NK-92 (cell line): Measurements from ENCODE around the gene CCDC80.
"Not testable (repeated sequence)": the region's sequence is repeated elsewhere in the genome, so short reads cannot be mapped to it uniquely, and the experiment has no call there.

ENCODE experiments used
- DNase-seq: peaks from one replicate; lab custom pipeline; 2025; ENCODE audit not compliant: unreplicated experiment; lab: John Stamatoyannopoulos, UW

CCDC80 gene

GRCh38 chr3:112640930-112641801 is at the start of gene CCDC80:
Gene CCDC80, minus strand, starts transcription at chr3:112641143. Its CDS starts 1,238 bp downstream, at chr3:112639905.
- no peak for DNase-seq

- DNase-seq = no peak
Measured at GRCh38 chr3:112689989-112690388, 49.0 kb upstream of the CCDC80 start.

GRCh38 chr3:112689385-112689784 is 48.4 kb upstream of the CCDC80 start:
- no peak for DNase-seq

- DNase-seq = no peak
Measured at GRCh38 chr3:112688819-112689218, 47.9 kb upstream of the CCDC80 start.

GRCh38 chr3:112688085-112688769 is 47.3 kb upstream of the CCDC80 start:
- DNase-seq = no peak

GRCh38 chr3:112687616-112688015 is 46.7 kb upstream of the CCDC80 start:
- no peak for DNase-seq

- DNase-seq = no peak
Measured at GRCh38 chr3:112687211-112687610, 46.3 kb upstream of the CCDC80 start.

- no peak for DNase-seq
Measured at GRCh38 chr3:112685956-112686799, 45.2 kb upstream of the CCDC80 start.

- DNase-seq = no peak
Measured at GRCh38 chr3:112685420-112685819, 44.5 kb upstream of the CCDC80 start.

GRCh38 chr3:112682361-112682760 is 41.4 kb upstream of the CCDC80 start:
- no peak for DNase-seq

- no peak for DNase-seq
Measured at GRCh38 chr3:112681822-112682325, 40.9 kb upstream of the CCDC80 start.

GRCh38 chr3:112676659-112677234 is 35.8 kb upstream of the CCDC80 start:
- no peak for DNase-seq

GRCh38 chr3:112675943-112676535 is 35.1 kb upstream of the CCDC80 start:
- DNase-seq = no peak

GRCh38 chr3:112675349-112675748 is 34.4 kb upstream of the CCDC80 start:
- no peak for DNase-seq

GRCh38 chr3:112672716-112673541 is 32.0 kb upstream of the CCDC80 start:
- DNase-seq = no peak

GRCh38 chr3:112671930-112672715 is 31.2 kb upstream of the CCDC80 start:
- no peak for DNase-seq

GRCh38 chr3:112670824-112671223 is 29.9 kb upstream of the CCDC80 start:
- DNase-seq = no peak

GRCh38 chr3:112667599-112667998 is 26.7 kb upstream of the CCDC80 start:
- DNase-seq = no peak

GRCh38 chr3:112665009-112665408 is 24.1 kb upstream of the CCDC80 start:
- DNase-seq = not testable (repeated sequence)
